IMR-90 (cell line): ENCODE results near the gene ASTN2.

Experiments used
- CEBPB ChIP-seq: IDR thresholded peaks from 2 replicates; pipeline ENCODE4 v1.6.1; 2012; ENCODE audit warnings: low read depth, low read length, improper control_type of control experiment
- FOS ChIP-seq: fragments of 150-350 bp; IDR thresholded peaks from 2 replicates; pipeline ENCODE4 v1.6.1; 2016; ENCODE audit warnings: low read depth, low read length
- MAFK ChIP-seq: IDR thresholded peaks from 2 replicates; pipeline ENCODE4 v1.6.1; 2012; ENCODE audit warnings: low read depth, low read length, improper control_type of control experiment
- MXI1 ChIP-seq: IDR thresholded peaks from 2 replicates; pipeline ENCODE4 v1.6.1; 2012; ENCODE audit warnings: low read depth, mild to moderate bottlenecking, low read length, moderate library complexity, borderline replicate concordance
- POLR2A ChIP-seq: IDR thresholded peaks from 2 replicates; pipeline ENCODE4 v1.6.1; 2012; ENCODE audit warnings: mild to moderate bottlenecking, low read depth, low read length
- RCOR1 ChIP-seq: IDR thresholded peaks from 2 replicates; pipeline ENCODE4 v1.6.1; 2012; ENCODE audit warnings: mild to moderate bottlenecking, low read length, improper control_type of control experiment; ENCODE audit not compliant: insufficient replicate concordance
- RFX5 ChIP-seq: IDR thresholded peaks from 2 replicates; pipeline ENCODE4 v1.8.0; 2012; ENCODE audit warnings: low read depth, mild to moderate bottlenecking, low read length, moderate library complexity
- SMC3 ChIP-seq: fragments of 150-350 bp; IDR thresholded peaks from 2 replicates; pipeline ENCODE4 v1.6.1; 2016; ENCODE audit warnings: low read depth, mild to moderate bottlenecking, antibody characterized with exemption, low read length, moderate library complexity
- TF ChIP-seq, protein P1 (sequence below): conservative IDR thresholded peaks from 2 replicates; pipeline ENCODE4 v1.5.1; 2012; ENCODE audit warnings: mild to moderate bottlenecking, low read depth, low read length, improper control_type of control experiment

DNA sequence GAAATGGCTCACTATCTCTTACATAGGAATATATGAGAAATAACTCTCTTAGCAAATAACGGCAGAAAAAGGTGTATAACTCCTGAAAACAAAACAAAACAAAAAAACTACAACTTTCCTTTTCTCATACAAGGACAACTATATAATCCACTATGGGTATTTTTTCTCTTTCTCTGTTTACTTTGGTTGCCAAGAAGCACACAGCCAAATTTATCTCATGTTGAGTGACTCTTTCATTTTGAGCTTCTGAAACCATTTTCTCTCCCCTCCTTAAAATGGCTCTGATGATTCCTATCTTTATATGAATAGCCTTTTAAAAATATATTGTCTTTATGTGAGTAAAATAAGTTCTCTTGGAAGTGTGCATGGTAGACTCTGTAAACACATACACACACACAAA lies 599.0 kb downstream of the ASTN2 start:
- TF ChIP-seq, protein P1, sequence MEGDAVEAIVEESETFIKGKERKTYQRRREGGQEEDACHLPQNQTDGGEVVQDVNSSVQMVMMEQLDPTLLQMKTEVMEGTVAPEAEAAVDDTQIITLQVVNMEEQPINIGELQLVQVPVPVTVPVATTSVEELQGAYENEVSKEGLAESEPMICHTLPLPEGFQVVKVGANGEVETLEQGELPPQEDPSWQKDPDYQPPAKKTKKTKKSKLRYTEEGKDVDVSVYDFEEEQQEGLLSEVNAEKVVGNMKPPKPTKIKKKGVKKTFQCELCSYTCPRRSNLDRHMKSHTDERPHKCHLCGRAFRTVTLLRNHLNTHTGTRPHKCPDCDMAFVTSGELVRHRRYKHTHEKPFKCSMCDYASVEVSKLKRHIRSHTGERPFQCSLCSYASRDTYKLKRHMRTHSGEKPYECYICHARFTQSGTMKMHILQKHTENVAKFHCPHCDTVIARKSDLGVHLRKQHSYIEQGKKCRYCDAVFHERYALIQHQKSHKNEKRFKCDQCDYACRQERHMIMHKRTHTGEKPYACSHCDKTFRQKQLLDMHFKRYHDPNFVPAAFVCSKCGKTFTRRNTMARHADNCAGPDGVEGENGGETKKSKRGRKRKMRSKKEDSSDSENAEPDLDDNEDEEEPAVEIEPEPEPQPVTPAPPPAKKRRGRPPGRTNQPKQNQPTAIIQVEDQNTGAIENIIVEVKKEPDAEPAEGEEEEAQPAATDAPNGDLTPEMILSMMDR: no peak
- TF ChIP-seq POLR2A (no peak), RCOR1 (no peak), MAFK (no peak), RFX5 (no peak), MXI1 (no peak), FOS (no peak), SMC3 (no peak), CEBPB (no peak)
